ENCODE measurements around the gene CDC27.

GRCh38 chr17:47210105-47210504 lies 21.0 kb upstream of the CDC27 start:
- TF ChIP-seq CTCF (IDR thresholded peaks at IDR 0.05; ENCODE audit: insufficient read depth, low read length), result no peak
- TF ChIP-seq GABPA (IDR thresholded peaks at IDR 0.05; ENCODE audit: low read depth), result no peak
